Tibial artery (tissue), 4 donors: ENCODE results near the gene MTG2.

Experiments used
- DNase-seq, 2 donors: peaks; one replicate each; pipeline ENCODE4 v3.0.0-alpha.2; 2019
- H3K27ac ChIP-seq, 2 donors: fragments of 200-600 bp; sonication (generic) in 1 of 2; 1 replicate in 1 of 2; 2 replicates in 1 of 2; pipeline ENCODE4 v1.5.1; 2018 to 2019; ENCODE audit warnings: mild to moderate bottlenecking in 1 of 2
- H3K27me3 ChIP-seq, 2 donors: fragments of 200-600 bp; sonication (generic) in 1 of 2; one replicate each; pipeline versions ENCODE4 v1.5.1 to v1.6.0; 2016 to 2019
- H3K36me3 ChIP-seq, 3 donors: fragments of 200-600 bp; sonication (generic) in 2 of 3; one replicate each; pipeline ENCODE4 v1.5.1; 2016 to 2019; ENCODE audit warnings: mild to moderate bottlenecking in 2 of 3
- H3K4me1 ChIP-seq, 4 donors: fragments of 200-600 bp; sonication (generic) in 2 of 4; 1 replicate in 3 of 4; 2 replicates in 1 of 4; pipeline ENCODE4 v1.5.1; 2016 to 2019
- H3K4me3 ChIP-seq, 2 donors: fragments of 200-600 bp; sonication (generic) in 1 of 2; 1 replicate in 1 of 2; 2 replicates in 1 of 2; pipeline ENCODE4 v1.5.1; 2018 to 2019; ENCODE audit warnings: mild to moderate bottlenecking in 2 of 2
- H3K9me3 ChIP-seq, 3 donors: fragments of 200-600 bp; sonication (generic) in 1 of 3; one replicate each; pipeline ENCODE4 v1.5.1; 2016 to 2019
- CTCF ChIP-seq, 2 experiments: fragments of 200-600 bp in 1 of 2; fragments of 450-650 bp in 1 of 2; IDR thresholded peaks; one replicate each; pipeline ENCODE4 v1.5.1; 2017 to 2019; ENCODE audit warnings: antibody characterized with exemption in 2 of 2, mild to moderate bottlenecking in 1 of 2, moderate library complexity in 1 of 2
- intact Hi-C: fragments of 100-400 bp; cut with DNase I; formaldehyde crosslinking; loops from one replicate; pipeline ENCODE4 v1.15.0; 2023; ENCODE audit warnings: low total_unique reads

MTG2 gene

DNA sequence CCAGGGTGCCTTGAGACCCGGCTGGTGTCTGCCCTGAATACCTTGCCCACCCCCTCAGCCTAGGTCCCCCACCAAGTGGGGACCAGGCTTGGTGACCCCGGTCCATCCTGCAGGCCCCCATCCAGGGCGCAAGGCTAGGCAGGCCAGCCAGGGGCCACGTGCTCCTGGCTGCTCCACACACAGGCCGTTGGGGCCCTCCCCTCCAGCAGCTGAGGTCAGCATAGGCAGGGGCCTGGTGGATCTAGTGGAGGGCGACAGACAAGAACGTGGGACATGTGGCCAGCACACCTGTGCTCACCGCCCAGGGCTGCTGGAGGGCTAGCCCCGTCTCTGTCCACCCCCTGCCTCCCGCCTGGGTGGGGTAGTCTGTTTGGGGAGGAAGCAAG is 44.8 kb downstream of the MTG2 start:
- Histone ChIP-seq H3K27me3 (peaks cover 0 to 80% of the 10 kb centered on the region in 2 donors), H3K4me1 (no peaks in the 10 kb centered on the region), H3K27ac (no peak overlapping the region), H3K9me3 (no peaks in the 10 kb centered on the region), H3K36me3 (no peaks in the 10 kb centered on the region), H3K4me3 (no peak overlapping the region)
- DNase-seq = no peak
- intact Hi-C loops = no loop called here
- TF ChIP-seq CTCF (IDR thresholded peaks at IDR 0.05) = no peak

DNA sequence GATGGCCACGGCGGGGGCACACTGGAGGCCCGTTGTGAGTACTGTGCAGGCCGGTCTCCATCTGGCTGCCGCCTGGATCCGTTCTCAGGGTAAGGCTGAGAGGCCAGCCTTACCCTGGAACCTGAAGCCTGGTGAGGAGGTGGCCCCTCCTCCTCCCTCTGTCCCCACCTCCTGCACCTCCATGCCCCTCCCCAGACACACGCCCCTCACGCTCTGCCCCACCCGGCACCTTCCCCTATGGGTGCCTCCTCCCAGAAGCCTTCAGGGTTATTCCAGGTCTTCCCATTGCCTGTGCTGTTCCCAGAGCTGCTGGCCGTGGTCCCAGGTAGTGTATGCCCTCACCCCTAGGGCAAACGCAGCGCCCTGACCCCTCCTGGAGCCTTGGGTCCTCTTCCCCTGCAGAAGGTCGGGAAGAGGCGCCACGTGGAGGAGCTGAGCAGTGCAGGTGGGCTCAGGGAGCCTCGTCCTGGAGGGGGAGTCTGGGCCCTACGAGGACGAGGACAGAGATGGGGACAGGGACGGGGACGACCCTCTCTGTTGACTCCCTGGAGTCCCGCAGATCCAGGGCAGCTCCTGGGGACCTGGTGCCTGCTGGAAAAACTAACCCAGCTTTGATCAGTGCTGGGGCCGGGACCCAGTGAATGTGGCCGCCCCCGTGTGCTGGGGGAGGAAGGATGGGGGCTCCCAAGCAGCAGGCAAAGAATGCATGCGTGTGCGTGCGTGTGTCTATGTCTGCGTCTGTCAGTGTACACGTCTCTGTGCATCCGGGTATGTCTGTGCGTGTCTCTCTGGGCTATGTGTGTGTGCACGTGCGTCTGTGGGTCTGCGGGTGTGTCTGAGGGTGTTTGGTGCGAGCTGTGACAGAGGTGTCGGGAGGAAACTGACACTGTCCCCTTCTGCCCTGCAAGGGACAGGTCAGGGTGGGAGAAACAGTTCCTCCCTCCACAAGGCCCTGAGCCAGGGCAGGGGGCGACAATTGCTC is 45.4 kb downstream of the MTG2 start:
- H3K4me1 ChIP-seq = no peaks in the 10 kb centered on the region
- TF ChIP-seq CTCF (IDR thresholded peaks at IDR 0.05) = no peak
- no peaks in the 10 kb centered on the region for H3K9me3 ChIP-seq
- no peaks in the 10 kb centered on the region for H3K36me3 ChIP-seq
- H3K27me3 ChIP-seq = peaks cover 0 to 80% of the 10 kb centered on the region in 2 donors
- DNase-seq = no peak
- H3K4me3 ChIP-seq = no peak overlapping the region
- no peak overlapping the region for H3K27ac ChIP-seq
- intact Hi-C loops = no loop called here

DNA sequence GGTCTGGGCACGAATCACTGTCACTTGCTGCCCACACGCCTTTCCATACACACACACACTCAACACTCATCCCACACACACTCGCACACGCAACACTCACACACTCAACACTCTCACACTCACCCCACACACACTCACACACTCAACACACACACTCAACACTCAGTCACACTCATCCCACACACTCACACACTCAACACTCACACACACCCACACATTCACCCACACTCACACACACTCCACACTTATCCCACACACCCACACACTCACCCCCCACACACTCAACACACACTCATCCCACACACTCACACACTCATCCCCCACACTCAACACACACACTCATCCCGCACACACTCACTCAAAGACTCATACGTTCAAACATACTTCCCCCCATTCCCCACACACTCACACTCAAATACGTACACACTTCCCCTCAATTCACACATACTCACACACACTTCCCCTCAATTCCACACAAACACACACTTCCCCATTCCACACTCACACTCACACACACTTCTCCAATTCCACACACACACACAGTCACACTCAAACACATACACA is 46.2 kb downstream of the MTG2 start:
- Histone ChIP-seq H3K36me3 (no peaks in the 10 kb centered on the region), H3K4me1 (no peaks in the 10 kb centered on the region), H3K4me3 (no peak overlapping the region), H3K27me3 (peaks cover 0 to 80% of the 10 kb centered on the region in 2 donors), H3K9me3 (no peaks in the 10 kb centered on the region), H3K27ac (no peak overlapping the region)
- intact Hi-C loops = no loop called here
- no peak for TF ChIP-seq CTCF (IDR thresholded peaks at IDR 0.05)
- no peak for DNase-seq

- H3K4me1 ChIP-seq = no peaks in the 10 kb centered on the region
- intact Hi-C loops = loop anchor here (10.0 kb wide), 1 partner anchor 45 kb away; the partner anchor contains the start of gene MTG2
- H3K27me3 ChIP-seq = peaks cover 0 to 80% of the 10 kb centered on the region in 2 donors
- no peak overlapping the region for H3K27ac ChIP-seq
- TF ChIP-seq CTCF (IDR thresholded peaks at IDR 0.05) = no peak
- H3K4me3 ChIP-seq = no peak overlapping the region
- H3K9me3 ChIP-seq = no peaks in the 10 kb centered on the region
- no peak for DNase-seq
- H3K36me3 ChIP-seq = no peaks in the 10 kb centered on the region
Observed at GRCh38 chr20:62229667-62230066, 46.8 kb downstream of the MTG2 start.

DNA sequence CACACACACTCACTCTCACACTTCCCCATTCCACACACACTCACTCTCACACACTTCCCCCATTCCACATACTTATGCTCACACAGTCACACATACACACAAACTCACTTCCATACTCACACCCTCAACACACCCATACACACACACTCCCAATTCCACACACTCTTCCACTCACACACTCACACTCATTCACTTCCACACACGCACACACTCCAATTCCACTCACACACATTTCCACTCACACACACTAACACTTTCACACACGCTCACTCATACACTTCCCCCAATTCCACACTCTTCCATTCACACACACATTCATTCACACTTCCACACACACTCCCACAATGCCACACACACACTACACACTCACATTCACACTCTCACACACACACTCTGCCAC is 47.4 kb downstream of the MTG2 start:
- DNase-seq = no peak
- Histone ChIP-seq H3K27ac (no peak overlapping the region), H3K9me3 (no peaks in the 10 kb centered on the region), H3K36me3 (no peaks in the 10 kb centered on the region), H3K4me3 (no peak overlapping the region), H3K4me1 (no peaks in the 10 kb centered on the region), H3K27me3 (peaks cover 0 to 78% of the 10 kb centered on the region in 2 donors)
- intact Hi-C loops = loop anchor here (10.0 kb wide), 1 partner anchor 45 kb away; the partner anchor contains the start of gene MTG2
- no peak for TF ChIP-seq CTCF (IDR thresholded peaks at IDR 0.05)
